Measurements from ENCODE around the gene ANKRD36.
"Not testable (repeated sequence)": the region's sequence is repeated elsewhere in the genome, so short reads cannot be mapped to it uniquely, and the experiment has no call there.

ANKRD36 gene

DNA sequence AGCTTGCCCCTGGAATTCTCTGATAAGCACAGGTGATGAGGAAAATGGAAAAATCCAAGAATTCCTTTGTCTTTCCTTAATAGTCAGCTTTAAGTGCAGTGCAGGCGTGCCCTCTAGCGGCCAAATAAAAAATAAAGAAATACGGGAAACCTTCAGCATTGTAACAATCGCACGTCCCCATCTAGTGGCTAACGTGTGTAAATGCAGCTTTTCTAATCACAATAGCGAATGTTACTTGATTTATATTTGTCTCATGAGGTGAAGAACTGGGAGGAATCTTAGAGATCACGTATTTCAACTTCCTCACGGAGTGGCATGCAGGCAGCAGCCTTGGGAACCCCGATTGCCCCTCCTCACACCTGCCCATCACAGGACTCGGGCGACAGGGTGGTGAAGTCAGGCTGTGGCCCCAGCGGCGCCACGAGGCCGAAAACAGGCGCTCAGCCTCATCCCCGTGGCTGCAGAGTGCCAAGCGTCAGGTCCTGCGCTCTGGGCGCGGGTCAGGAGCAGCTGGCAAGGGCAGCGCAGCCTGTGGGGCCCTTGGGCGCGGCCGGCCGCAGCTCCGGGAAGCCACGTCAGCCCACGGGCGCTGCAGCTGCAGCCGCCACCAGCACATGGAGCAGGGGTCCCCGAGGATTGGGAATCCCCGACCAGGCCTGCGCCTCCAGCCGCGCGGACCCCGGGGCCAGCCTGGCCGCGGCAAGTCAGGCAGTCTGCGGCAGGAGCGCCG, 468 bp upstream of the ANKRD36 start:
- not testable (repeated sequence) for DNase-seq (ENCODE audit: low read depth, low spot score)
- peak overlapping the region; percentile 78 for H3K27ac ChIP-seq

DNA sequence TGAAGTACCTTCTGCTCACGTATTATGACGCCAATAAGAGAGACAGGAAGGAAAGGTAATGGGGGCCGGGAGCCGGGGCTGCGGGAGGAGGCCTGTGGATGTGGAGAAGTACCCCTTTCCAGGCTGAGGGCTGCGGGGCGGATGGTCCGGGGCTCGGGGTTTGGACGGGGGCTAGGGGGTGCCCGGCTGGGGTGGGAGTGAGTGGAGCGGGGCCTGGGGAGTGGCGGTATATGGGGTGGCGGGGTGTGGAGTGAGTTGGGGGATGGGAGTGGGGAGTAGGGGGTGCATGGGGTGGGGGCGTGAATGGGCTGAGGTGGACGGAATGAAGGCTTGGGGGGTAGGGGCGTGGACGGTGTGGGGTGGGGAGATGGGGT, 916 bp downstream of the ANKRD36 start:
- DNase-seq (ENCODE audit: low read depth, low spot score): not testable (repeated sequence)
- peak overlapping the region; percentile 78 for H3K27ac ChIP-seq

GRCh38 chr2:97129090-97129489, 16.1 kb downstream of the ANKRD36 start:
- H3K27ac ChIP-seq; DNase-seq (ENCODE audit: low read depth, low spot score): not testable (repeated sequence)

GRCh38 chr2:97144016-97144415, 31.1 kb downstream of the ANKRD36 start:
- not testable (repeated sequence) for H3K27ac ChIP-seq; DNase-seq (ENCODE audit: low read depth, low spot score)

DNA sequence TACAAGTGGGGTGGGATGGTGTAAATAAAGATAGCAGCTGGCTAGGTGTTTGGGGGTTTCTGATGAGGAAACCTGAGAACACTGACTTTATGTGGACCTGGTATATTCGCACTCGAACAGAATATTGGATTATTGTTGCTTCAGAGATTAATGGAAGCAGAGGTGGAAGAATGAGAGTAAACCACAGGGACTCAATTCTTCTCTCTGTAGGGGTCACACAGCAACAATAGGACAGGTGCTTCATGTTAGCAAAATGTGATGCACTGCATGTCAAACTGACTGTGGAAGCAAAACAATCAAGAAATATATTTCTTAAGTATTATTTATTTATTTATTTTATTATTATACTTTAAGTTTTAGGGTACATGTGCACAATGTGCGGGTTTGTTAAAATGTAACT, 53.6 kb downstream of the ANKRD36 start:
- not testable (repeated sequence) for DNase-seq (ENCODE audit: low read depth, low spot score); H3K27ac ChIP-seq

DNA sequence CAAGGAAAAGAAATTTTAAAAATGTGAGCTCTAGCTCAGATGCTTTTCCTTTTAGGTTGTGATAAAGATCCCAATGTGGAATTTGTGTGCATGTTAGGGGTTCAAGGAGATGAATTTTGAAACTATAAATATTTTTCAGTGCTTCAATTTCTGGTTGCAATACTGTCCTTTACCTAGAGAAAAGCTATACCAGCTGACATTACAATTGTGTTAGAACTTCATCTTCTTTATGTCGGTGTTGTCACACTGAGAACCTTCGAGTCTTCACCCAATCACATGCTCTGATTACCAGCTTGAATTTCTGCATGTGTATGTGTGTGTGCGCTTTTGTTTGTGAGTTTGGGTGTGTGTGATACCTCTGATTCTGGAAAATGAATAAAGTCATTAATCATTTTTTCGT, 55.0 kb downstream of the ANKRD36 start:
- not testable (repeated sequence) for DNase-seq (ENCODE audit: low read depth, low spot score); H3K27ac ChIP-seq

DNA sequence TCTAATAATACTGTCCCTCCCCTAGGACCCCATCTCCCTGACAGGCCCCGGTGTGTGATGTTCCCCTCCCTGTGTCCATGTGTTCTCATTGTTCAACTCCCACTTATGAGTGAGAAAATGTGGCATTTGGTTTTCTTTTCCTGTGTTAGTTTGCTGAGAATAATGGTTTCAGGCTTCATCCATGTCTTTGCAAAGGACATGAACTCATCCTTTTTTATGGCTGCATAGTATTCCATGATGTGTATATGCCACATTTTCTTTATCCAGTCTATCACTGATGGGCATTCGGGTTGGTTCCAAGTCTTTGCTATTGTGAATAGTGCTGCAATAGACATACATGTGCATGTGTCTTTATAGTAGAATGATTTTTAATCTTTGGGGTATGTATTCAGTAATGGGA, 55.6 kb downstream of the ANKRD36 start:
- DNase-seq (ENCODE audit: low read depth, low spot score); H3K27ac ChIP-seq: not testable (repeated sequence)

GRCh38 chr2:97180391-97180790, 67.4 kb downstream of the ANKRD36 start:
- DNase-seq (ENCODE audit: low read depth, low spot score); H3K27ac ChIP-seq: not testable (repeated sequence)

GRCh38 chr2:97195349-97195748, 82.4 kb downstream of the ANKRD36 start:
- DNase-seq (ENCODE audit: low read depth, low spot score); H3K27ac ChIP-seq: not testable (repeated sequence)

DNA sequence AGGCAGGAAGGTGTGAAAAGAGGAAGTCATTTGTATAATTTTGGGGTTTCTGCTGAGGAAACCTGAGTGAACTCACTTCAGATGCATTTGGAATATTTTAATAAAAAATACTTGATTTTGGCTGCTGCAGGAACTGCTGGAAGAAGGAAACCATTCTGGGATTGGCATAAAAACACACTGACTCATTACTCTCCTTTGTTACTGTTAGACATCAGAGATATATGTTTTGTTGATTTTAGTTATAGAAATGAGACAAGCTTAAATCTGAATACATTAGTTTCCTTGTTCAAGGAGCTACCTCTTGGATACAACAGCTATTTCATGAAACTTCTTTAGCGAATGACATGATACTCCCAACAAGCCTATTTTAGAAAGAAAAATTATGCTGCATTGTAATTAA, 84.3 kb downstream of the ANKRD36 start:
- H3K27ac ChIP-seq: not testable (repeated sequence)
- peak; percentile 20 for DNase-seq (ENCODE audit: low read depth, low spot score)

GRCh38 chr2:97200887-97201286, 87.9 kb downstream of the ANKRD36 start:
- not testable (repeated sequence) for DNase-seq (ENCODE audit: low read depth, low spot score); H3K27ac ChIP-seq

GRCh38 chr2:97202643-97203250, 89.8 kb downstream of the ANKRD36 start:
- DNase-seq (ENCODE audit: low read depth, low spot score): not testable (repeated sequence)

GRCh38 chr2:97210325-97210724, 97.4 kb downstream of the ANKRD36 start:
- no peak for DNase-seq (ENCODE audit: low read depth, low spot score)
- H3K27ac ChIP-seq: no peak overlapping the region

More at GRCh38 chr2:97202643-97203250, 89.8 kb downstream of the ANKRD36 start:
- not testable (repeated sequence) for H3K27ac ChIP-seq

GRCh38 chr2:97215025-97215424, 102.1 kb downstream of the ANKRD36 start:
- not testable (repeated sequence) for DNase-seq (ENCODE audit: low read depth, low spot score); H3K27ac ChIP-seq

DNA sequence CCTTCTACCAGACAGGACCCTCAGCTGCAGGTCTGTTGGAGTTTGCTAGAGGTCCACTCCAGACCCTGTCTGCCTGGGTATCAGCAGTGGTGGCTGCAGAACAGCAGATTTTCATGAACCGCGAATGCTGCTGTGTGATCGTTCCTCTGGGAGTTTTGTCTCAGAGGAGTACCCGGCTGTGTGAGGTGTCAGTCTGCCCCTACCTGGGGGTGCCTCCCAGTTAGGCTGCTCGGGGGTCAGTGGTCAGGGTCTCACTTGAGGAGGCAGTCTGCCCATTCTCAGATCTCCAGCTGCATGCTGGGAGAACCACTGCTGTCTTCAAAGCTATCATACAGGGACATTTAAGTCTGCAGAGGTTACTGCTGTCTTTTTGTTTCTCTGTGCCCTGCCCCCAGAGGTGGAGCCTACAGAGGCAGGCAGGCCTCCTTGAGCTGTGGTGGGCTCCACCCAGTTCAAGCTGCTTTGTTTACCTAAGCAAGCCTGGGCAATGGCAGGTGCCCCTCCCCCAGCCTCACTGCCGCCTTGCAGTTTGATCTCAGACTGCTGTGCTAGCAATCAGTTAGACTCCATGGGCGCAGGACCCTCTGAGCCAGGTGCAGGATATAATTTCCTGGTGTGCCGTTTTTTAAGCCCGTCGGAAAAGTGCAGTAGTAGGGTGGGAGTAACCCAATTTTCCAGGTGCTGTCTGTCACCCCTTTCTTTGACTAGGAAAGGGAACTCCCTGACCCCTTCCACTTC, 118.1 kb downstream of the ANKRD36 start:
- DNase-seq (ENCODE audit: low read depth, low spot score); H3K27ac ChIP-seq: not testable (repeated sequence)

DNA sequence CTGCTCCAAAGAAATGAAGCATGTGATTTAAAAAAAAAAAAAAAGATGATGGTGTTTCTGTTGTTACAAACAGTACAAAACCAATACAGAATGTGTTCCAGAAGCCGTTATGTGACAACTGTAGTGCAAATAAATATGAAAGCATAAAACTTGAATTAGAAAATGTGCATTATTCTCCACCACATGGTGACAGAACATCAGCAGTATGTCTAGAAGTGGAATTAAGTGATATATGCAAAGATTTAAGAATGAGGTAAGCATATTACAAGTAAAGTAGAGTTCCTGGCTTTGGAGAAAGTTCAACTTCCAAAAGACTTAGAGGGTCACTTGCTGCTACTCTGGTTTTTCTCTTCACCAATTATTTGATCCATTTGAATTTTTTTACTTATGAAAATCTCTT, 120.0 kb downstream of the ANKRD36 start:
- not testable (repeated sequence) for H3K27ac ChIP-seq

GRCh38 chr2:97233660-97234295, 120.8 kb downstream of the ANKRD36 start:
- H3K27ac ChIP-seq: not testable (repeated sequence)

More for the DNA sequence above, 120.0 kb downstream of the ANKRD36 start:
- DNase-seq (ENCODE audit: low read depth, low spot score): not testable (repeated sequence)

GRCh38 chr2:97261192-97261591, 148.2 kb downstream of the ANKRD36 start:
- not testable (repeated sequence) for H3K27ac ChIP-seq; DNase-seq (ENCODE audit: low read depth, low spot score)

More at GRCh38 chr2:97233660-97234295, 120.8 kb downstream of the ANKRD36 start:
- DNase-seq (ENCODE audit: low read depth, low spot score): not testable (repeated sequence)

GRCh38 chr2:97266449-97266848, 153.5 kb downstream of the ANKRD36 start:
- H3K27ac ChIP-seq; DNase-seq (ENCODE audit: low read depth, low spot score): not testable (repeated sequence)

DNA sequence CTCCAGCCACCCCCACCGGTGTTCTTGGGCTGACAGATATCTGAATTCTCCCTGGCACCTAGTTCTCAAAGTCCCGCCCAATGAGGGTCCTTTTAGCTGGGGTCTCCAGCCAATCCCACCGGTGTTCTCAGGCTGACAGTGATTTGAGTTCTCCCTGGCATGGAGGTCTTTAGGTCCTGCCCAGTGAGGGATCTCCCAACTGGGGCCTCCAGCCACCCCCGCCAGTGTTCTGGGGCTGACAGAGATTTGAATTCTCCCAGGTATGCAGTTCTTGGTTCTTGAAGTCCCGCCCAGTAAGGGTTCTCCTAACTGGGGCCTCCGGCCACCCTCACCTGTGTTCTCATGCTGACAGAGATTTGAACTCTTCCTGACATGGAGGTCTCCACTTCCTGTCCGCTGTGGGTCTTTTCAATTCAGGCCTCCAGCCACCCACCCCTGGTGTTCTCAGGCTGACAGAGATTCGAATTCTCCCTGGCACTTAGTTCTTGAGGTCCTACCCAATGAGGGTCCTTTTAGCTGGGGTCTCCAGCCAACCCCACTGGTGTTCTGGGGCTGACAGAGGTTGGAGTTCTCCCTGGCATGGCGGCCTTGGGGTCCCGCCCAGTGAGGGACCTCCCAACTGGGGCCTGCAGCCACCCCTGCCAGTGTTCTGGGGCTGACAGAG, 154.6 kb downstream of the ANKRD36 start:
- no peak for DNase-seq (ENCODE audit: low read depth, low spot score)
- H3K27ac ChIP-seq: no peak overlapping the region
